GM23248 (cell line): ENCODE results near the gene OR52K2.

Source experiments
- EZH2 ChIP-seq: fragments of 200-600 bp; sonication (generic); IDR thresholded peaks from 2 replicates; pipeline ENCODE4 v1.6.1; 2018; ENCODE audit warnings: antibody characterized with exemption, mild to moderate bottlenecking; ENCODE audit not compliant: insufficient read depth, poor library complexity, severe bottlenecking
- EZH2phosphoT487 ChIP-seq: fragments of 200-600 bp; sonication (generic); IDR thresholded peaks from 2 replicates; pipeline ENCODE4 v1.6.1; 2018; ENCODE audit warnings: antibody characterized with exemption, moderate library complexity, mild to moderate bottlenecking, low read depth; ENCODE audit not compliant: insufficient read depth

- no peak for TF ChIP-seq EZH2
- no peak for TF ChIP-seq EZH2phosphoT487
Observed at GRCh38 chr11:4443232-4443891, 5.7 kb upstream of the OR52K2 start.
